Motor neuron (in vitro differentiated cells): Measurements from ENCODE around the gene PWP1. TPM values are rescaled to one million over a fixed set of nuclear protein-coding genes. Genes with fewer than 3 reads are reported as not detected.
"Not testable (repeated sequence)": the region's sequence is repeated elsewhere in the genome, so short reads cannot be mapped to it uniquely, and the experiment has no call there.

Experiments
- ATAC-seq, 8 experiments: fragments of 200-7000 bp; cut with Tn5 transposase; replicated peaks in 6 of 8; 2 replicates each; pipeline ENCODE4 v1.8.0; 2021; ENCODE audit warnings: mild to moderate bottlenecking in 8 of 8, moderate library complexity in 8 of 8
- H3K27ac ChIP-seq, 2 donors: fragments of 250-450 bp; sonication (Bioruptor Pico); 2 replicates each; pipeline ENCODE4 v1.9.0; 2021; ENCODE audit warnings: antibody characterized with exemption in 2 of 2, mild to moderate bottlenecking in 2 of 2, moderate library complexity in 1 of 2
- H3K4me1 ChIP-seq, 2 donors: fragments of 250-450 bp; sonication (Bioruptor Pico); replicated peaks in 1 of 2; 2 replicates each; pipeline ENCODE4 v1.6.1; 2021; ENCODE audit warnings: antibody characterized with exemption in 2 of 2, mild to moderate bottlenecking in 2 of 2, moderate library complexity in 1 of 2
- H3K4me3 ChIP-seq, 5 donors: fragments of 250-450 bp; sonication (Bioruptor Pico); 2 replicates each; pipeline ENCODE4 v1.9.0; 2021; ENCODE audit warnings: antibody characterized with exemption in 5 of 5, mild to moderate bottlenecking in 5 of 5, moderate library complexity in 4 of 5
- WGBS, 10 experiments: fragments of 450-650 bp; shearing (Covaris generic); methylation state at CpG; one replicate each; pipeline ENCODE4 v1.0.0; 2022; 5-methylcytosine and 5-hydroxymethylcytosine counted together
- in situ Hi-C, 9 experiments: fragments of 400-800 bp; cut with MboI; loops; one replicate each; pipeline ENCODE4 v1.15.0; 2021; ENCODE audit warnings: low sequenced_read_pairs in 9 of 9, low pct_unique_long_range_greater_than_20kb in 2 of 9; ENCODE audit not compliant: unreplicated experiment in 9 of 9
- total RNA-seq, 8 experiments: library from RNA; unstranded; fragments of 300-600 nt; gene quantifications; 2 replicates each; pipeline versions ENCODE4 v1.2.3 to v1.2.4, GENCODE V29; 2022

The PWP1 gene
- total RNA-seq, 8 experiments from 2014 or later, result 27.5 to 46.4 (median 39.4) TPM

- H3K27ac ChIP-seq, H3K4me3 ChIP-seq, ATAC-seq, H3K4me1 ChIP-seq: not testable (repeated sequence)
- no CpG with 5 or more reads among the region's 1 CpG for WGBS, 10 experiments
- in situ Hi-C loops, result loop anchor here in 1 of 9 experiments (25.0 kb wide), 1 partner anchor 810 kb away; no protein-coding TSS in a partner anchor
Measured at GRCh38 chr12:107727742-107728141, 42.1 kb downstream of the PWP1 start.

GRCh38 chr12:107730618-107731341 is 45.2 kb downstream of the PWP1 start:
- Histone ChIP-seq H3K4me1 (no peaks in the 10 kb centered on the region), H3K4me3 (no peak overlapping the region), H3K27ac (no peak overlapping the region)
- 47 to 100% (median 80%) methylated on average over 1 to 4 of the region's 4 CpGs for WGBS, 10 experiments
- ATAC-seq, result peak in 3 of 8 experiments; percentile 34 to 72 (median 60)
- in situ Hi-C loops, result loop anchor here in 1 of 9 experiments (25.0 kb wide), 1 partner anchor 807 kb away; no protein-coding TSS in a partner anchor

- H3K27ac ChIP-seq, result no peak overlapping the region
- H3K4me3 ChIP-seq, result no peak overlapping the region
- WGBS, 10 experiments, result 50 to 100% (median 100%) methylated on average over 1 to 4 of the region's 4 CpGs; no CpG with 5 or more reads in 1 of the 10 experiments
- no peak for ATAC-seq
- in situ Hi-C loops, result loop anchor here in 1 of 9 experiments (25.0 kb wide), 1 partner anchor 806 kb away; no protein-coding TSS in a partner anchor
- H3K4me1 ChIP-seq, result no peaks in the 10 kb centered on the region
Measured at GRCh38 chr12:107731366-107731765, 45.8 kb downstream of the PWP1 start.

- Histone ChIP-seq H3K4me3 (no peak overlapping the region), H3K27ac (no peak overlapping the region), H3K4me1 (no peaks in the 10 kb centered on the region)
- in situ Hi-C loops, result loop anchor here in 1 of 9 experiments (25.0 kb wide), 1 partner anchor 805 kb away; no protein-coding TSS in a partner anchor
- WGBS, 10 experiments, result 89 to 100% methylated on average over 3 of the region's 3 CpGs; no CpG with 5 or more reads in 8 of the 10 experiments
- ATAC-seq, result no peak
Measured at GRCh38 chr12:107732365-107732764, 46.8 kb downstream of the PWP1 start.

GRCh38 chr12:107734139-107734538 is 48.5 kb downstream of the PWP1 start:
- Histone ChIP-seq H3K4me1 (no peaks in the 10 kb centered on the region), H3K27ac (no peak overlapping the region), H3K4me3 (no peak overlapping the region)
- in situ Hi-C loops, result loop anchor here in 1 of 9 experiments (25.0 kb wide), 1 partner anchor 803 kb away; no protein-coding TSS in a partner anchor
- WGBS, 10 experiments, result 78 to 100% (median 93%) methylated on average over 1 to 5 of the region's 5 CpGs; no CpG with 5 or more reads in 1 of the 10 experiments
- no peak for ATAC-seq

- ATAC-seq, result peak in 3 of 8 experiments; percentile 56 to 87 (median 62)
- in situ Hi-C loops, result loop anchor here in 1 of 9 experiments (25.0 kb wide), 1 partner anchor 802 kb away; no protein-coding TSS in a partner anchor
- H3K4me1 ChIP-seq, result no peaks in the 10 kb centered on the region
- no peak overlapping the region for H3K27ac ChIP-seq
- no peak overlapping the region for H3K4me3 ChIP-seq
- WGBS, 10 experiments, result 0 to 100% (median 20%) methylated on average over 1 to 2 of the region's 2 CpGs; no CpG with 5 or more reads in 5 of the 10 experiments
Measured at GRCh38 chr12:107735763-107736162, 50.2 kb downstream of the PWP1 start.

GRCh38 chr12:107736914-107737313 is 51.3 kb downstream of the PWP1 start:
- Histone ChIP-seq H3K4me1 (no peaks in the 10 kb centered on the region), H3K27ac (no peak overlapping the region), H3K4me3 (no peak overlapping the region)
- in situ Hi-C loops, result loop anchor here in 1 of 9 experiments (25.0 kb wide), 1 partner anchor 800 kb away; no protein-coding TSS in a partner anchor
- 70 to 100% (median 95%) methylated on average over 1 to 4 of the region's 4 CpGs; no CpG with 5 or more reads in 3 of the 10 experiments for WGBS, 10 experiments
- no peak for ATAC-seq

GRCh38 chr12:107748472-107748871 is 62.9 kb downstream of the PWP1 start:
- WGBS, 10 experiments, result 0 to 96% (median 87%) methylated on average over 4 to 6 of the region's 6 CpGs
- ATAC-seq, result peak in 2 of 8 experiments; percentile 46 to 51
- H3K4me3 ChIP-seq, result no peak overlapping the region
- in situ Hi-C loops, result loop anchor here in 1 of 9 experiments (25.0 kb wide), 1 partner anchor 789 kb away; no protein-coding TSS in a partner anchor
- no peak overlapping the region for H3K27ac ChIP-seq
- H3K4me1 ChIP-seq, result peaks cover 6 to 15% of the 10 kb centered on the region in 2 donors

GRCh38 chr12:107749083-107749482 is 63.5 kb downstream of the PWP1 start:
- Histone ChIP-seq H3K27ac (no peak overlapping the region), H3K4me3 (no peak overlapping the region), H3K4me1 (peaks cover 6 to 15% of the 10 kb centered on the region in 2 donors)
- in situ Hi-C loops, result loop anchor here in 1 of 9 experiments (25.0 kb wide), 1 partner anchor 788 kb away; no protein-coding TSS in a partner anchor
- WGBS, 10 experiments, result 15 to 100% (median 86%) methylated on average over 1 of the region's 1 CpG; no CpG with 5 or more reads in 1 of the 10 experiments
- ATAC-seq, result peak in 2 of 8 experiments; percentile 57 to 81

- H3K4me1 ChIP-seq, result peaks cover 2 to 10% of the 10 kb centered on the region in 2 donors
- H3K4me3 ChIP-seq, result peak overlapping the region; percentile 68 to 81 (median 75)
- peak; percentile 38 to 57 (median 48) for ATAC-seq
- WGBS, 10 experiments, result 0 to 17% (median 6%) methylated on average over 1 to 3 of the region's 3 CpGs; no CpG with 5 or more reads in 3 of the 10 experiments
- peak overlapping the region; percentile 88 to 89 for H3K27ac ChIP-seq
- in situ Hi-C loops, result loop anchor here in 1 of 9 experiments (25.0 kb wide), 1 partner anchor 128 kb away; no protein-coding TSS in a partner anchor
Measured at GRCh38 chr12:107759410-107759809, 73.8 kb downstream of the PWP1 start.

- peak overlapping the region; percentile 68 to 81 (median 75) for H3K4me3 ChIP-seq
- in situ Hi-C loops, result loop anchor here in 1 of 9 experiments (25.0 kb wide), 1 partner anchor 127 kb away; no protein-coding TSS in a partner anchor
- H3K27ac ChIP-seq, result peak overlapping the region; percentile 88 to 89
- peak; percentile 2 to 22 (median 14) for ATAC-seq
- peaks cover 2 to 10% of the 10 kb centered on the region in 2 donors for H3K4me1 ChIP-seq
- 0 to 5% (median 0%) methylated on average over 2 to 22 of the region's 30 CpGs; no CpG with 5 or more reads in 1 of the 10 experiments for WGBS, 10 experiments
Measured at GRCh38 chr12:107760207-107760808, 74.7 kb downstream of the PWP1 start.

GRCh38 chr12:107760809-107761501 is 75.4 kb downstream of the PWP1 start, which contains the start of gene PRDM4:
Gene PRDM4 (minus strand): TSS chr12:107761137. CDS start chr12:107760515, 622 bp downstream.
- Histone ChIP-seq H3K4me3 (peak within 1 kb of the TSS; percentile 68 to 81 (median 75)), H3K4me1 (peaks cover 2 to 10% of the 10 kb centered on the region in 2 donors), H3K27ac (peak within 1 kb of the TSS; percentile 88 to 89)
- peak; percentile 86 to 96 (median 92) for ATAC-seq
- in situ Hi-C loops, result loop anchor here in 1 of 9 experiments (25.0 kb wide), 1 partner anchor 126 kb away; no protein-coding TSS in a partner anchor
- WGBS, 10 experiments, result 0 to 1% (median 0%) methylated on average over 1 to 15 of the region's 83 CpGs; no CpG with 5 or more reads in 4 of the 10 experiments
